Right lobe of liver (tissue), 6 donors: ENCODE results near the gene ANKK1. TPM values are rescaled to one million over a fixed set of nuclear protein-coding genes. Genes with fewer than 3 reads are reported as not detected.

ENCODE experiments used
- ATAC-seq, 4 donors: fragments of 200-7000 bp; cut with Tn5 transposase; one replicate each; pipeline ENCODE4 v1.9.1; 2020; ENCODE audit warnings: mild to moderate bottlenecking in 4 of 4, moderate library complexity in 4 of 4
- DNase-seq, 3 donors: peaks; one replicate each; pipeline ENCODE4 v3.0.0-alpha.2; 2020
- H3K27ac ChIP-seq, 3 donors: fragments of 200-600 bp; one replicate each; pipeline ENCODE4 v1.8.0; 2022
- H3K27me3 ChIP-seq, 2 donors: fragments of 200-600 bp; one replicate each; pipeline ENCODE4 v1.8.0; 2022
- H3K36me3 ChIP-seq, 4 donors: fragments of 200-600 bp; sonication (generic) in 1 of 4; one replicate each; pipeline versions ENCODE4 v1.5.1 to v1.8.0; 2017 to 2022; ENCODE audit warnings: control low read depth in 1 of 4
- H3K4me1 ChIP-seq, 4 donors: fragments of 200-600 bp; sonication (generic) in 1 of 4; one replicate each; pipeline versions ENCODE4 v1.5.1 to v1.8.0; 2017 to 2022; ENCODE audit warnings: control low read depth in 1 of 4
- H3K4me3 ChIP-seq, 3 donors: fragments of 200-600 bp; one replicate each; pipeline ENCODE4 v1.8.0; 2022
- H3K9me3 ChIP-seq, 4 donors: fragments of 200-600 bp; sonication (generic) in 1 of 4; one replicate each; pipeline versions ENCODE4 v1.5.1 to v1.8.0; 2017 to 2022; ENCODE audit warnings: control low read depth in 1 of 4
- POLR2A ChIP-seq: fragments of 450-650 bp; IDR thresholded peaks from one replicate; pipeline ENCODE4 v1.6.1; 2017; ENCODE audit warnings: antibody characterized with exemption, mild to moderate bottlenecking
- WGBS: methylation state at CpG from one replicate; pipeline ENCODE4 v1.1.6; 2018; ENCODE audit warnings: low coverage, low lambda C conversion rate; ENCODE audit not compliant: insufficient coverage; ENCODE audit errors: missing lambda C conversion rate; 5-methylcytosine and 5-hydroxymethylcytosine counted together
- intact Hi-C, 2 donors: fragments of 100-400 bp; cut with DNase I; formaldehyde crosslinking; loops; one replicate each; pipeline versions ENCODE4 v1.11.2 to v1.14.1; 2022
- total RNA-seq, 6 experiments: library from RNA; depleted of rRNA in 2 of 6; stranded (reverse); fragments of >200 nt in 2 of 6; fragmentation: NEBNext Ultra II Directional in 3 of 6; extraction: Animal tissue kit (Norgen Biotek cat#: 25700) in 3 of 6; gene quantifications; one replicate each; pipeline versions ENCODE4 v1.1.0 to v1.2.4, GENCODE V29; 2016 to 2023
- TF ChIP-seq, protein P1 (sequence below), 4 donors: fragments of 200-600 bp in 3 of 4; fragments of 450-650 bp in 1 of 4; IDR thresholded peaks; one replicate each; pipeline versions ENCODE4 v1.5.1 to v1.8.0; 2016 to 2022; ENCODE audit warnings: antibody characterized with exemption in 4 of 4, mild to moderate bottlenecking in 2 of 4
- donor health status: DM: no; HTN: yes; CAD: no.
- donor health status: DM: no; HTN: no; CAD: no.
- donor health status: DM: no; HTN: no; CAD: no.
- donor health status: DM: no; HTN: yes; CAD: no.
- donor health status: DM: no; HTN: yes; CAD: no.

Gene ANKK1
- total RNA-seq, 6 experiments from 2014 or later, result 0.12 to 0.15 TPM; not detected in 4

DNA sequence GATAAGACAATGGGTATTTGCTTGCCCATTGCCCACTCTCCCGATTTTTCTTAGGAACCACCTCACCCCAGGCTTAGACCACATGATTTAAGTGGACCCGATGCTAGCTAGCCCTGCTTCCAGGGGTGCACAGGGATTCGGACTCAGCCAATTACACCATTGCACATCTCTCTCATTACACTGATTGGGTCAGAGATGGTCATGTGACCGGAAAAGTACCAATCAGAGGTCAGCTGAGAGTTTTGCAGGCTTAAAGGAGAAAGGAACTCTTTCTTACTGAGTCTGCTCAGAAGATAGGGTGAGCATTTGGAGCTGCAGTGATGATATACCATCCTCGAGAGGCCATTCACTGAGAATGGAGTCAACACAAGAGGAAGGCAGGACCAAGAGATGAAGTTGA lies 12.2 kb upstream of the ANKK1 start:
- intact Hi-C loops, result no loop called here
- no peak for ATAC-seq
- no peak for TF ChIP-seq POLR2A
- TF ChIP-seq, protein P1, sequence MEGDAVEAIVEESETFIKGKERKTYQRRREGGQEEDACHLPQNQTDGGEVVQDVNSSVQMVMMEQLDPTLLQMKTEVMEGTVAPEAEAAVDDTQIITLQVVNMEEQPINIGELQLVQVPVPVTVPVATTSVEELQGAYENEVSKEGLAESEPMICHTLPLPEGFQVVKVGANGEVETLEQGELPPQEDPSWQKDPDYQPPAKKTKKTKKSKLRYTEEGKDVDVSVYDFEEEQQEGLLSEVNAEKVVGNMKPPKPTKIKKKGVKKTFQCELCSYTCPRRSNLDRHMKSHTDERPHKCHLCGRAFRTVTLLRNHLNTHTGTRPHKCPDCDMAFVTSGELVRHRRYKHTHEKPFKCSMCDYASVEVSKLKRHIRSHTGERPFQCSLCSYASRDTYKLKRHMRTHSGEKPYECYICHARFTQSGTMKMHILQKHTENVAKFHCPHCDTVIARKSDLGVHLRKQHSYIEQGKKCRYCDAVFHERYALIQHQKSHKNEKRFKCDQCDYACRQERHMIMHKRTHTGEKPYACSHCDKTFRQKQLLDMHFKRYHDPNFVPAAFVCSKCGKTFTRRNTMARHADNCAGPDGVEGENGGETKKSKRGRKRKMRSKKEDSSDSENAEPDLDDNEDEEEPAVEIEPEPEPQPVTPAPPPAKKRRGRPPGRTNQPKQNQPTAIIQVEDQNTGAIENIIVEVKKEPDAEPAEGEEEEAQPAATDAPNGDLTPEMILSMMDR (IDR thresholded peaks at IDR 0.05), result no peak
- no peaks in the 10 kb centered on the region for H3K36me3 ChIP-seq
- 79% methylated on average over 5 of the region's 5 CpGs for WGBS
- no peak for DNase-seq
- no peak overlapping the region for H3K27ac ChIP-seq
- H3K4me1 ChIP-seq, result no peaks in the 10 kb centered on the region
- H3K9me3 ChIP-seq, result no peaks in the 10 kb centered on the region
- no peaks in the 10 kb centered on the region for H3K27me3 ChIP-seq
- no peak overlapping the region for H3K4me3 ChIP-seq

DNA sequence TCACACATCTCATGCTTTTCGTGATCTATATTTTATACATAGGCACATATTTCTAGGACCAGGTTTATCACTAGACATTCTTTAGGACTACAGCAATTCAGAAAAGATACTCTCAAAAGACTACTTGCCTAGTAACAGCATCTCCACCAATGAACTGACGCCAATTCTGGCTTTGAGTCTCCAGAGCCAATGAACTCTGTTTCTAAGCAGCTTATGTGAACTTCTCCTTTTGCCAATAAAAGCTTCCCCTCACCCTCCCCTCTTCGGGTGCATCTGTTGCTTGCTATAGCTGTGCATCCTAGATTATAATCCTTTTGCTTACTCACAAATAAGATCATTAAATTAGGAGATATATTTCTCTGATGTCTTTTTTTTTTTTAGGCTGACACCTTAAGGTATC lies 11.4 kb upstream of the ANKK1 start:
- Histone ChIP-seq H3K4me3 (no peak overlapping the region), H3K36me3 (no peaks in the 10 kb centered on the region), H3K9me3 (no peaks in the 10 kb centered on the region), H3K27me3 (no peaks in the 10 kb centered on the region), H3K4me1 (no peaks in the 10 kb centered on the region), H3K27ac (no peak overlapping the region)
- intact Hi-C loops, result no loop called here
- TF ChIP-seq POLR2A, result no peak
- TF ChIP-seq, protein P1 (IDR thresholded peaks at IDR 0.05), result no peak
- ATAC-seq, result no peak
- WGBS, result 45% methylated on average over 3 of the region's 3 CpGs
- no peak for DNase-seq

DNA sequence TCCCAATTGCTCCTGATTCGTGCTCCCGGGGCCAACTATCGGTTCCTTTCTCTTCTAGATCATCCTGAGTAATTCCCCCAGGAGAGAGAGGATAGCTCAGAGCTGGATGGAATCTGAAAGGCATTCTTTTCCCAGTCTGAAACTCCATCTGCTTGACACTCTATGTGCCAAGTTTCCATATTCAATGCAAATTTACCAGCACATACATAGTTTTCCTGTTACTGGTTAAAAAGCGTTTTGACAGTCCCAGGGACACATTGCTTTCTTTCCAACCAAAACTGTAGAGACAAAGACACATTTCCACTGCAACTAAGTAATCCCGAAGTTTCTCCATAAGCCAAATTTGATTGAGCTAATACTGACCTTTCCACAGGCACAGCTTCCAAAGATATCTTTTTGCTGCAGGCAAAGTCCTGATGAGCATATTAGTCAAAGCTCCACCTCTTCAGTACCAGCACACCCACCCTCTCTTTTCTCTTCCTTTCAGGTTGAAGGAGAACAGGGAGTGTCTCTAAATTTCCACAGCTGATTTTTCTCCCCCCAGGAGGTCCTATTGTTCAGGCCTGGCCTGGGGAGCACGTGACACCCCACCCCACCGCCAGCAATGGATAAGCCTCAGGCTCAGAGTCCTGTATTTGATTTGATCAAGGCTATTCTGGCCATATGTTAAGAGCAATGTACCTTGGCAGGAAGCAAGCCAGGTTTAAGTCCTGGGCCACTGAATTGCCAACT lies 9.7 kb upstream of the ANKK1 start:
- TF ChIP-seq POLR2A, result no peak
- TF ChIP-seq, protein P1 (IDR thresholded peaks at IDR 0.05), result no peak
- no peak for ATAC-seq
- no peaks in the 10 kb centered on the region for H3K36me3 ChIP-seq
- no peak overlapping the region for H3K27ac ChIP-seq
- no peaks in the 10 kb centered on the region for H3K9me3 ChIP-seq
- H3K27me3 ChIP-seq, result no peaks in the 10 kb centered on the region
- no peaks in the 10 kb centered on the region for H3K4me1 ChIP-seq
- intact Hi-C loops, result no loop called here
- 58% methylated on average over 7 of the region's 7 CpGs for WGBS
- no peak for DNase-seq
- no peak overlapping the region for H3K4me3 ChIP-seq

DNA sequence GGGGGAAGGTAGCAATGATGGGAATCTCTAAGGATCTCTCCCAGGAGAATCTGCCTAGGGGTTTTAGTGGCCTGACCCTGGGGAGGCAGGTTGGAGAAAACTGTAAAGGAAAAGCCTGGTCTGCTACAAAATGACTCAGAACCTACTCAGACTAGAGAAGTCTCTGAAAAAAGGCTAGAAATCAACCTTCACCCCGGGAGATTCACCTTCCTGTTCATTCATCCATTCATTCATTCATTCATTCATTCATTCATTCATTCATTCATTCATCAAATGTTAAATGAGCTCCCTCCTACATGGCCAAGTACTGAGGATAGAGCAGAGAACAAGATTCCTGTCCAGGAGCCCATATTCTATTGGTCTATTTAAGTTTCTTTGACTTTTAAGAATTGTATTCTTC lies 8.9 kb upstream of the ANKK1 start:
- no CpG with 5 or more reads among the region's 1 CpG for WGBS
- H3K9me3 ChIP-seq, result no peaks in the 10 kb centered on the region
- H3K36me3 ChIP-seq, result no peaks in the 10 kb centered on the region
- no peak overlapping the region for H3K4me3 ChIP-seq
- TF ChIP-seq, protein P1 (IDR thresholded peaks at IDR 0.05), result no peak
- TF ChIP-seq POLR2A, result no peak
- no peaks in the 10 kb centered on the region for H3K27me3 ChIP-seq
- no peak overlapping the region for H3K27ac ChIP-seq
- intact Hi-C loops, result no loop called here
- no peak for DNase-seq
- H3K4me1 ChIP-seq, result no peaks in the 10 kb centered on the region
- no peak for ATAC-seq

DNA sequence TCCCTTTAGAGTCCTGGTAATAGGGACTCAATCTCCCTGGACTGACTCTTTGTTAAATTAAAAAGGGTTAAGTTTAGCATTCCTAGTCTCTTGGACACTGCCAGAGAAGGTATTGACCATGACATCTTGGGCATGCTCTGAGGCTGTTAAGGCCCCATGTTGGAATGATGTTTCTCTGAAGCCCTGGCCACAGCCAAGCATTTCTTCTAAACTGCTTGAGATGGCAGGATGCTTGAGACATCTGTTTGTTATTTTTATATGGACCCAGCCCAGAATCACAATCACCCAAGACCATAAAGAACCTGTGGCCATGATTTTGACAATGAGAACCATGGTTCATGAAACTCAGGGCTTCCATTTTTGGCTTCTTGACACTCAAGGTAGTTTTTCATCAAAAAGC lies 5.5 kb upstream of the ANKK1 start:
- Histone ChIP-seq H3K9me3 (no peaks in the 10 kb centered on the region), H3K4me3 (no peak overlapping the region), H3K27ac (no peak overlapping the region), H3K27me3 (no peaks in the 10 kb centered on the region), H3K36me3 (no peaks in the 10 kb centered on the region), H3K4me1 (no peaks in the 10 kb centered on the region)
- intact Hi-C loops, result no loop called here
- ATAC-seq (no peak), DNase-seq (no peak)
- TF ChIP-seq, protein P1 (IDR thresholded peaks at IDR 0.05), result no peak
- TF ChIP-seq POLR2A, result no peak
